HG02623 (cell line): ENCODE measurements around the gene G6PD.

Experiments
- ATAC-seq: cut with Tn5 transposase; IDR thresholded peaks from one replicate; pipeline ENCODE4 v1.9.1; 2021; ENCODE audit warnings: moderate library complexity; ENCODE audit not compliant: unreplicated experiment

The G6PD gene

DNA sequence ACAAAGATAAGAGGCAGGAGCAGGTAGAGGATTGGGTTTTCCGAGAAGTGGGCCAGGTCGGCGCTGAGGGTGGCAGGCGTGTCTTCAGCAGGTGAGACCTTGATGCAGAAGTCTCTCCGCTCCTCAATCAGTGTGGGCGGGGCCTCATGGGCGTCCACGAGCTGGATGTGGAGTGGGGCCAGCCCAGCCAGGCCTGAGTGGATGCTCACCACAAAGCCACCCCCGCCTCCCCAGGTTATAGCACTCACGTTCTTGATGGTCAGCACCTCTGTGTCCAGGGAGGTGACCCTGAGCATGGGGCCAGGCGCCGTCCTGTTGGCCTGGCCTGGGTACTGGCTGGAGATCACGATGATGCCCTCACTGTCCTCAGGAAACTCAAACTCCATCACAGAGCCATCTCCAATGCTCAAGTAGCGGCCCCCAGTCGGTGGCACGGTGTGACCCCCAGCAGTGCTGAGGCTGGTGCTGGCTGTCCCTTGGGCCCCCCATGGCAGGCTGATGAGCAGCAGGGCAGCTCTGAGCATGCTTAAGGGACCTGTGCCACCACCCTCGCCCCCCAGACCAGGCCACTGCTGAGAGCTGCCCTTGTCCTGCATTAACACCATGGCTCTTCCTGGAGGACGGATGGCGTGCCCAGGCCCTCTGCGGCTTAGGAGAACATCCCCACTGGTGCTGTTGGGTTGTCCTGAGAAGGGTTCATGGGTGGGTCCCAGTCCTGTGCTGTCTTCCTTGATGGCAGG lies 58.1 kb downstream of the G6PD start:
- no peak for ATAC-seq

DNA sequence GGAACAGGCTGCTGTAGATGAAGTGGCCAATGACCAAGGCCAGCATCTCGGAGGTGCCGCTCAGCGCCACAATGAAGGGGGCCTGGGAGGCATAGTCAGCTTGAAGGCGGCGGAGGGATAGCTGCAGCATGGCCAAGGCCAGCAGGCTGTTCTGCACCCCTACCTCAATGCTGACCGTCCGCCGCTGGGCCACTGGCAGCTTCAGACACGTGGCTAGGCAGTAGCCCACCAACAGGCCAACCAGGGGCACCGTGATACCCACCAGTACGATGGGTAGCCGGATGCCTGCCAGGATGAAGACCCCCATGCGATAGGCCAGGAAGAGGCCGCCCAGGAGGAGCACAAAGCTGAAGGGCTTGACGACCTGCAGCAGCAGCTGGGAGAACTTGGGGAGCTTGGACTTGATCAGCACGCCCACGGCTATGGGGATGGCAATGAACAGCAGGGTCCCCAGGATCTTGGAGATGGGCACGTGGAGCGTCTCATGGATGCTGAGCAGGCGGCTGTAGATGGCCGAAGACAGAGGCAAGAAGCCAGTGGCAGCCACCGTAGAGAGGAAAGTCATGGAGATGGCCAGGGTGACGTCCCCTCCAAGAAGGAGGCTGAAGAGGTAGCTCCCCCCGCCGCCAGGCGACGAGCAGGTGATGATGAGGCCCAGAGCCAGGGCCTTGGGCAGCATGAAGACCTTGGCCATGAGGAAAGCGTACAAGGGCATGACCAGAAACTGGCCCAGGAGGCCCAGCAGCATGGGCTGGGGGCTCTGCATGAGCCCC lies 58.9 kb downstream of the G6PD start:
- ATAC-seq, result no peak

DNA sequence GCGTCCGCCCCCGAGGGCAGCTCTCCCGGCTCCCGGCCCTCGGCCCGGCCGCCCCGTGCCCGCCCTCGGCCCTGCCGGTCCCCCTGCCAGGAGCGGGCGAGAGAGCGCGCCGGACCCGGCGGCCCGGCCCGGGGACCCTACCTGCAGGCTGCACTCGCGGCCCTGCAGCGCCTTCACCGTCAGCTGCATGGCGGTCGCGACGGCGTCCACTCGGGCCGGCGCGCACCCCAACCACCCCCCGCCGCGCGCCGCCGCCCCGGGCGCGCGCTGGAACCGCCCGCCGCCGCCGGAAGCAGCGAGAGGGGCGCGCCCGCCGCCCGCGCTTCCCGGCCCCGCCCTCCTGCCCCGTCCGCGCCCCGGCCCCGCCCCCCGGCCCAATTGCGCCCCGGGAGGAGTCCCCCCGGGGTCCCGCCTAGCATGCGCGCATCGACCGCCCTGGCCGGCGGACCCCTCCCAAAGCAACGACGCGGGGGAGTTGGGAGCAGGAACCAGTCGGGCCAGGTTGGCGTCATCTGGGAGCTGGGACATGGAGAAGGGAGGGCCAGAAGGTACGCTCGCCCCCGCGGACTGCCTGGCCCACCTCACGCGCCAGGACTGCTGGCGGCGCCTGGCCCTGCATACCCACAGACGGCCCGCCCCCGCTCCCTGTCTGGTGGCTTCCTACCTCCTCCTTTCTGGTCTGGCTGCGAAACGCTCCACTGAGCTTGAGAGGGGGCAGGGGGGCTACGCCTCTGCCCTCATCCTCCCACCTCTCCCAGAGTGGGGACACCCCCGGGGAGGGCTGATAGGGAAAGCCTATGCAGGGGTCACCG lies 60.0 kb downstream of the G6PD start, which contains the start of gene UBL4A:
Gene UBL4A, minus strand, starts transcription at position 220 of the 812 bp plus-strand sequence. Its CDS starts 31 bp downstream, at position 189.
- ATAC-seq, result no peak

DNA sequence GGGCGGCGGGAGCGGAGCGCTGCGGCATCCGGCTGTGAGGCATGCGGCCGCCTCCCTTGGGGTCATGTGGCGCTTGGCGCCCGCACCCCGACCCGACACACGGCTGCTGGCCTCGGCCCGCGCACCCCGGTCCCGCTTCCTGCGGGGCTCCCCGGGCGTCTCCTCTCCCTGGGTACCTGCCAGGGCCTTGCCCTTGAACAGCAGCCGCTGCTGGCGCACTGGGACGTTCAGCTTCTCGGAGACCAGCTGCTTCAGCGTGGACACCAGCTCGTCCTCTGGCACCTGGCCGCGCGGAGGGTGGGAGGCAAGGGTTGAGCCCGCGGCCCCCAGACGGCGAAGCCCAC lies 60.6 kb downstream of the G6PD start:
- ATAC-seq, result no peak

DNA sequence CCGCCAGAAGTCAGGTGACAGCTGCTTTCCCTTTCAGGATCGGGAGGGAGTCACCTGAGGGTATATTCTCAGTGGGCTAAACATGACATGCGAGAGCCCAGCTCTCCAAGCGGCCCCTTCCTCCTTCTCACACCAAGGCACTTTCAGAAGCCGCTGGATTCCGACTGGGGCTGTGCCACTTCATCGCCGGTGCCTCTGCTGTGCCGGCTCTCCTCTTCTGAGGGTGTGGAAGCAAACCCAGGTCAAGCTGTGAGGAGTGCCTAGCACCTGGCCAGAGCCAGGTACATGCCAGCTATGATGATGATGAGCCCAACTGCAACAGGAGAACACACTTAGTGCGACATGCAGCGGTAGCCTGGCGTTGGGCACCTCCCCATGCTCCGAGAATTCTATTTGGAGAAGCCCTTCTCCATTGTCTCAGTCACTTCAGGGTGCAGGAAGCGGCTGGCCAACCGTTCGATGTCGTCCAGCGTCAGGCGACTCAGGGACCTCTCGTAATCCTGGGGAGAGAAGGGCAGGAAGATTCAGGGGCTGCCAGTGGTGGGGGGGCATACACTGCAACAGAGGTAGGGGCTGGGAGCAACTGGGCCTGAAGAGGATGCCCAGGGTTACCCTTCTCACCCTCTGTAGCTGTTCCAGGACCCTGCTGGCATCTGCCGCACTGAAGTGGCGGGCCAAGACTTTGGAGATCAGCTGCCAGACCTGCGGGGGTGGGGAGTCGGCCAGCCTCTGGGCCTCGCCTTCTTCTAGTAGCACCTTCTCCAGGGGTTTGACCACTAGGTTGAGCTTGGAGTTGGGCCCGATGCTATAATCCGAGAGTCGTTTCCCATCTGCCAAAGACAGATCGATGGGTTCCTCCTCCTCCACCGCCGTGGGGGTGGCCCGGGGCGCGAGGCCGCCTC lies 61.2 kb downstream of the G6PD start:
- no peak for ATAC-seq

DNA sequence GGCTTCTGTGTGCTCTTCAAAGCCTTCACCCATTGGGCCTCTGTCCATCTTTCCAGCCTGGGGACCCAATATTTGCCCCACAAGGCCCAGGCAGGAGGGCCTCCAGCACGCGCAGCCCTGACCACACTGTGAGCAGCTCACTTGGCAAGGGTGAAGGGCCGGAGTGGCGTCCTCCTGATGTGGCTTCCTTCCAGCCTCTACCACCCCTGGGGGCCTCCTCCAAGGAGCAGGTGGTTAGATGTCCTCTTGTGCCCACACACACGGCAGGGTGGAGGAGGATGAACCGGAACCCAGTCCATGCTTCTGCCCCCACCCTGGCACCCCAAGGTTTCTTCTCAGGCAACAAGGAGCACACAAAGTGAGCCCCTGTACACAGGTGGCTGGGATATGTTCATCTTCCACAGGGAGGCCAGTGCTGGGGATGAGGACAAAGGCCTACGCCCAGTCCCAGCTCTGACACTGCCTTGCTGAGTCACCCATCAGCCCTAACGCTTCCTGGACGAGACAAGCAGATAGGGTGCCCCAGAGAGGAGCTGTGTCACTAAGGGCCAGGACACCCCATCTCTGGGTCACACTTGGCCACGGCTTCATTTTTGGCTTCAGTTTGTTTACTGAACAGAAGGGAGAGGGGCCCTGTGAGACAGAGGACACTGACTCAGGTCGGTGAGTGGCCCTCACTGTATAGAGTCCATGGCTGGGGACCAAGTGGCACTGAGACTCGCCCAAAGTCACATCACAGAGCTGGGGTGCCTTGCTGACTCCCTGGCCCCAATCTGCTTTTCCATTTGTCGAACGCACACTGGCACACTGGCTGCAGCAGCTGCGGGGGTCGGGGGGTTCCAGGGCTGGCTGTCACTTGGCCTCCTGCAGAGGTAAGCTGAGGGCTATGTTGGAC lies 62.1 kb downstream of the G6PD start:
- no peak for ATAC-seq

DNA sequence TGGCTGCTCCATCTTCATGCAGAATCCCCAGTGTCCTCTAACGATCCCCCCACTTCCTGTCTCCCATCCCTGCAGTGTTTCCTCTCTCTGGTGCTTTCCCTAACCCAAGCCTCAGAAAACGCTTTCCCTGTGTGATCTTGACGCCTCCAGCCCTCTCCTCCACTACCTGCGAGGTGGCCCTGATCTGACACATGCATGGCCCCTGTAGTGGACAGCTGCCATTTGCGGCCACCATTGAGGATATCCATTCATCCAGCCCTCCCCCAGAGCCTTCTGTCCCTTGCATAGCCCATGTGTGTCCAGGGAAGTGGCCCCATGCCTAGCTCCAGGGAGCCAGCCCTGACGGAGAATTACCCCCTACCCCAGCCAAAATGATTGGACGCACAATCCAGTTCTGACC lies 63.3 kb downstream of the G6PD start:
- ATAC-seq, result no peak

DNA sequence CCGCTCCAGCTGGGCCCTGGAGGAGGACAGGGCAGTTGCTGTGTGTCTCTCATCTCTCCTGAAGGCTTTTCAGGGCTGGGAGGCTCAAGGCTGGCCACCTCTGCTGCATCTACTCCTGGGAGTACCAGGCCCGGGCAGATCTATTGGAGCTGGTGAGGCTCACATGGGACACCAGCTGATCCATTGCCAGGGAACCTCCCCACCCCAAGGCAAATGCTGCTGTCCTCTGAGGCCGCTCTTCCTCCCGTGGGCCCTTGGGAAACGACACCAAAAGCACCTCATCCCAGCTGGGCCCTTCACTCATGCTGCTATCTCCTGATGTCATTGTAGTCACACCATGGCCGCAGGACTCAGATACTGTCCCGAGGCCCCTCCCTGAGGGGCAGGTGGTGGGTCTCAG lies 63.9 kb downstream of the G6PD start:
- no peak for ATAC-seq

DNA sequence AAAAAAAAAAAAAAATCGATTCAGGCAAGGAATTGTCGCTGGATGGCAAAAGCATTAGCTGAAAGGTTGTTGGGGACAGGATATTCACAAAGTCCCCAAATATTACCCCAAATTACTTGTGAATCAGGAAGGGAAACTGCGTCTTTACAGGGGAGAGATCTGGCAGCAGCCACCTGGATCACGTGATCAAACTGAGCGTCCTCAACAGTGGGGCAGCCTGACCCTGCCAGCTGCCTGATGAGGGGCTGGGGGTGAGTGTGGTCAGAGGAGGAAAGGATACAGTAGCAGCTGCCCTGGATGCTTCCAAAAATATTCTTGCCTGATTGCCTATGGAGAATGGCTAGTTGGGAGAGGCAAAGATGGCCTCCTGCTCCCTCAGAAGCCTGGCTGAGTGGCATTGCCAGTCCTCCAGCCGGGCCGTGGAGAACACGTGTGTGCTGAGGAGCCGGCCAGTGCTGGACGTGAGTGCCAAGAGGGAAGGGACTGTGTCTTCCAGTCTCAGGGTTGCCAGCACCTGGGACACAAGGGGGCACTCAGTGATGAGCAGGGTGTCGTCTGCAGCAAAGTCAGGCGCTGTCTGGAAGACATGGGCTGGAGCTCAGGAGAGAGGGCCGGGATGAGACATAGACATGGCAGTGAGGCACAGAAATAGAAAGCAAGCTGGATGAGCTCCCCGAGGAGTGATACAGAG lies 64.6 kb downstream of the G6PD start:
- ATAC-seq, result no peak
